ENCODE measurements around the gene SLCO3A1.

SLCO3A1 gene

DNA sequence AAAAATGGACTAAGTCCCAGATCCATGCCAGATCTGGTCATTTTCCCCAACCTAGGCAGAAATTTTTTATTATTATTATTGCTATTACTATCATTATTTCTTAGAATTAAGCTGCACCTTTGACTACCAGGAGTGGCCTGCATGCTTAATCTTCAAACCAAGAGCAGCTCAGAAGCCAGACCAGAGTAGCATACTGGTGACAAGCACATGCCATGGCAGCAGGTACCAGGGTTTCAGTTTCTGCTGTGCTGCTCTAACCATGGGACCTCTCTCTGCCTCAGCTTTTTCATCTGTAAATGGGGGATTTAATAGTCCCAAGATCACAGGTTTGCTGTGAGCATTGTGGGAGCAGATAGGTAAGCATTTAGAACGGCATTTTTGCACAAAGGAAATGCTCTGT is 262.3 kb downstream of the SLCO3A1 start:
- H3K27ac ChIP-seq (ENCODE audit: extremely low read depth, low read depth, low read length): no peak overlapping the region
- CTCF ChIA-PET: interaction anchor here (0.6 to 1.2 kb wide), 5 partner anchors 53 to 915 kb away, joined by 3 to 6 read pairs (median 4); no protein-coding TSS in a partner anchor

DNA sequence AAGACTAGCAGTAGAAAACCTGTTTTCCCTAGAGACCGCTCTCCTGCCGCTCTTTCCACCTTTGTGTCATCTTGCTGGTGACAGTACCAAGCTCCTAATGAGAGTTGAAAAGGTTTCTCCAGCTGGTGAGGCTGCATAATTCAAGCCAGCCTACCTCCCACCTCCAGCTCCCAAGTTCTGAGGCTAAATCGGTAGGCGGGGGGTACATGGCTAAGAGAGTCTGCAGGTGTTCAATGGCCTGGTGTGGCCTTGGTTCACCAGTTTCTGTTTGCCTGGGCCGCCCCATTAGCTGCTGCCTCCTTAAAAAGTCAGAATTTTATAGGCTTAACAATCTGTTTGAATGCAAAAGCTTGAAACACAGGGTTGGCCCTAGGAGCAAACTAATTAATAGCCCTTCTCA is 262.8 kb downstream of the SLCO3A1 start:
- Histone ChIP-seq H3K9me3 (ENCODE audit: control insufficient read depth, insufficient read depth, low read depth, low read length) (no peaks in the 10 kb centered on the region), H3K36me3 (ENCODE audit: control insufficient read depth in 2 of 2, insufficient read depth in 1 of 2, low read length in 2 of 2) (no peaks in the 10 kb centered on the region), H3K4me1 (ENCODE audit: control insufficient read depth, insufficient read depth, low read length) (peaks cover 6% of the 10 kb centered on the region), H3K27ac (ENCODE audit: extremely low read depth, low read depth, low read length) (no peak overlapping the region), H3K4me3 (ENCODE audit: low read depth, low read length) (no peak overlapping the region)
- POLR2A ChIA-PET: no interaction called here
- TF ChIP-seq, protein P1, sequence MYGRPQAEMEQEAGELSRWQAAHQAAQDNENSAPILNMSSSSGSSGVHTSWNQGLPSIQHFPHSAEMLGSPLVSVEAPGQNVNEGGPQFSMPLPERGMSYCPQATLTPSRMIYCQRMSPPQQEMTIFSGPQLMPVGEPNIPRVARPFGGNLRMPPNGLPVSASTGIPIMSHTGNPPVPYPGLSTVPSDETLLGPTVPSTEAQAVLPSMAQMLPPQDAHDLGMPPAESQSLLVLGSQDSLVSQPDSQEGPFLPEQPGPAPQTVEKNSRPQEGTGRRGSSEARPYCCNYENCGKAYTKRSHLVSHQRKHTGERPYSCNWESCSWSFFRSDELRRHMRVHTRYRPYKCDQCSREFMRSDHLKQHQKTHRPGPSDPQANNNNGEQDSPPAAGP (tag by site-specific recombination; IDR thresholded peaks at IDR 0.05): no peak
- TF ChIP-seq ZNF146 (tag by site-specific recombination; IDR thresholded peaks at IDR 0.05) (no peak), ZNF350 (tag by site-specific recombination; IDR thresholded peaks at IDR 0.05) (no peak), KLF9 (tag by site-specific recombination; IDR thresholded peaks at IDR 0.05; ENCODE audit: low read depth) (no peak), ZNF624 (tag by site-specific recombination; IDR thresholded peaks at IDR 0.05) (no peak), ZNF174 (tag by site-specific recombination; IDR thresholded peaks at IDR 0.05) (no peak), ZNF670 (tag by site-specific recombination; IDR thresholded peaks at IDR 0.05; ENCODE audit: low read depth) (no peak), ZNF747 (tag by site-specific recombination; IDR thresholded peaks at IDR 0.05) (no peak), ZBTB21 (tag by site-specific recombination; IDR thresholded peaks at IDR 0.05) (no peak), GFI1B (tag by site-specific recombination; IDR thresholded peaks at IDR 0.05) (no peak), ZNF37A (tag by site-specific recombination; IDR thresholded peaks at IDR 0.05) (no peak), YY1 (tag by site-specific recombination; IDR thresholded peaks at IDR 0.05) (no peak)
- TF ChIP-seq, protein P2, sequence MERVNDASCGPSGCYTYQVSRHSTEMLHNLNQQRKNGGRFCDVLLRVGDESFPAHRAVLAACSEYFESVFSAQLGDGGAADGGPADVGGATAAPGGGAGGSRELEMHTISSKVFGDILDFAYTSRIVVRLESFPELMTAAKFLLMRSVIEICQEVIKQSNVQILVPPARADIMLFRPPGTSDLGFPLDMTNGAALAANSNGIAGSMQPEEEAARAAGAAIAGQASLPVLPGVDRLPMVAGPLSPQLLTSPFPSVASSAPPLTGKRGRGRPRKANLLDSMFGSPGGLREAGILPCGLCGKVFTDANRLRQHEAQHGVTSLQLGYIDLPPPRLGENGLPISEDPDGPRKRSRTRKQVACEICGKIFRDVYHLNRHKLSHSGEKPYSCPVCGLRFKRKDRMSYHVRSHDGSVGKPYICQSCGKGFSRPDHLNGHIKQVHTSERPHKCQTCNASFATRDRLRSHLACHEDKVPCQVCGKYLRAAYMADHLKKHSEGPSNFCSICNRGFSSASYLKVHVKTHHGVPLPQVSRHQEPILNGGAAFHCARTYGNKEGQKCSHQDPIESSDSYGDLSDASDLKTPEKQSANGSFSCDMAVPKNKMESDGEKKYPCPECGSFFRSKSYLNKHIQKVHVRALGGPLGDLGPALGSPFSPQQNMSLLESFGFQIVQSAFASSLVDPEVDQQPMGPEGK (tag by site-specific recombination; IDR thresholded peaks at IDR 0.05): no peak
- TF ChIP-seq, protein P3, sequence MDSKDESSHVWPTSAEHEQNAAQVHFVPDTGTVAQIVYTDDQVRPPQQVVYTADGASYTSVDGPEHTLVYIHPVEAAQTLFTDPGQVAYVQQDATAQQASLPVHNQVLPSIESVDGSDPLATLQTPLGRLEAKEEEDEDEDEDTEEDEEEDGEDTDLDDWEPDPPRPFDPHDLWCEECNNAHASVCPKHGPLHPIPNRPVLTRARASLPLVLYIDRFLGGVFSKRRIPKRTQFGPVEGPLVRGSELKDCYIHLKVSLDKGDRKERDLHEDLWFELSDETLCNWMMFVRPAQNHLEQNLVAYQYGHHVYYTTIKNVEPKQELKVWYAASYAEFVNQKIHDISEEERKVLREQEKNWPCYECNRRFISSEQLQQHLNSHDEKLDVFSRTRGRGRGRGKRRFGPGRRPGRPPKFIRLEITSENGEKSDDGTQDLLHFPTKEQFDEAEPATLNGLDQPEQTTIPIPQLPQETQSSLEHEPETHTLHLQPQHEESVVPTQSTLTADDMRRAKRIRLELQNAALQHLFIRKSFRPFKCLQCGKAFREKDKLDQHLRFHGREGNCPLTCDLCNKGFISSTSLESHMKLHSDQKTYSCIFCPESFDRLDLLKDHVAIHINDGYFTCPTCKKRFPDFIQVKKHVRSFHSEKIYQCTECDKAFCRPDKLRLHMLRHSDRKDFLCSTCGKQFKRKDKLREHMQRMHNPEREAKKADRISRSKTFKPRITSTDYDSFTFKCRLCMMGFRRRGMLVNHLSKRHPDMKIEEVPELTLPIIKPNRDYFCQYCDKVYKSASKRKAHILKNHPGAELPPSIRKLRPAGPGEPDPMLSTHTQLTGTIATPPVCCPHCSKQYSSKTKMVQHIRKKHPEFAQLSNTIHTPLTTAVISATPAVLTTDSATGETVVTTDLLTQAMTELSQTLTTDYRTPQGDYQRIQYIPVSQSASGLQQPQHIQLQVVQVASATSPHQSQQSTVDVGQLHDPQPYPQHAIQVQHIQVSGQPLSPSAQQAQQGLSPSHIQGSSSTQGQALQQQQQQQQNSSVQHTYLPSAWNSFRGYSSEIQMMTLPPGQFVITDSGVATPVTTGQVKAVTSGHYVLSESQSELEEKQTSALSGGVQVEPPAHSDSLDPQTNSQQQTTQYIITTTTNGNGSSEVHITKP (tag by site-specific recombination; IDR thresholded peaks at IDR 0.05): no peak
- CTCF ChIA-PET: interaction anchor here (0.8 kb wide), 1 partner anchor 111 kb away, joined by 6 read pairs; no protein-coding TSS in a partner anchor

More for the DNA sequence above, 262.3 kb downstream of the SLCO3A1 start:
- POLR2A ChIA-PET: no interaction called here
- Histone ChIP-seq H3K36me3 (ENCODE audit: control insufficient read depth in 2 of 2, insufficient read depth in 1 of 2, low read length in 2 of 2) (no peaks in the 10 kb centered on the region), H3K4me3 (ENCODE audit: low read depth, low read length) (no peak overlapping the region), H3K4me1 (ENCODE audit: control insufficient read depth, insufficient read depth, low read length) (peaks cover 6% of the 10 kb centered on the region), H3K9me3 (ENCODE audit: control insufficient read depth, insufficient read depth, low read depth, low read length) (no peaks in the 10 kb centered on the region)
- TF ChIP-seq, protein P4, sequence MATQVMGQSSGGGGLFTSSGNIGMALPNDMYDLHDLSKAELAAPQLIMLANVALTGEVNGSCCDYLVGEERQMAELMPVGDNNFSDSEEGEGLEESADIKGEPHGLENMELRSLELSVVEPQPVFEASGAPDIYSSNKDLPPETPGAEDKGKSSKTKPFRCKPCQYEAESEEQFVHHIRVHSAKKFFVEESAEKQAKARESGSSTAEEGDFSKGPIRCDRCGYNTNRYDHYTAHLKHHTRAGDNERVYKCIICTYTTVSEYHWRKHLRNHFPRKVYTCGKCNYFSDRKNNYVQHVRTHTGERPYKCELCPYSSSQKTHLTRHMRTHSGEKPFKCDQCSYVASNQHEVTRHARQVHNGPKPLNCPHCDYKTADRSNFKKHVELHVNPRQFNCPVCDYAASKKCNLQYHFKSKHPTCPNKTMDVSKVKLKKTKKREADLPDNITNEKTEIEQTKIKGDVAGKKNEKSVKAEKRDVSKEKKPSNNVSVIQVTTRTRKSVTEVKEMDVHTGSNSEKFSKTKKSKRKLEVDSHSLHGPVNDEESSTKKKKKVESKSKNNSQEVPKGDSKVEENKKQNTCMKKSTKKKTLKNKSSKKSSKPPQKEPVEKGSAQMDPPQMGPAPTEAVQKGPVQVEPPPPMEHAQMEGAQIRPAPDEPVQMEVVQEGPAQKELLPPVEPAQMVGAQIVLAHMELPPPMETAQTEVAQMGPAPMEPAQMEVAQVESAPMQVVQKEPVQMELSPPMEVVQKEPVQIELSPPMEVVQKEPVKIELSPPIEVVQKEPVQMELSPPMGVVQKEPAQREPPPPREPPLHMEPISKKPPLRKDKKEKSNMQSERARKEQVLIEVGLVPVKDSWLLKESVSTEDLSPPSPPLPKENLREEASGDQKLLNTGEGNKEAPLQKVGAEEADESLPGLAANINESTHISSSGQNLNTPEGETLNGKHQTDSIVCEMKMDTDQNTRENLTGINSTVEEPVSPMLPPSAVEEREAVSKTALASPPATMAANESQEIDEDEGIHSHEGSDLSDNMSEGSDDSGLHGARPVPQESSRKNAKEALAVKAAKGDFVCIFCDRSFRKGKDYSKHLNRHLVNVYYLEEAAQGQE (tag by site-specific recombination; IDR thresholded peaks at IDR 0.05): no peak
- TF ChIP-seq ZNF274 (IDR thresholded peaks at IDR 0.05; ENCODE audit: low read length) (no peak), ZNF274 (tag by site-specific recombination; IDR thresholded peaks at IDR 0.05; ENCODE audit: borderline replicate concordance) (no peak), ZNF792 (tag by site-specific recombination; IDR thresholded peaks at IDR 0.05) (no peak), ZNF707 (tag by site-specific recombination; IDR thresholded peaks at IDR 0.05) (no peak), ZNF629 (tag by site-specific recombination; IDR thresholded peaks at IDR 0.05) (no peak)
